NCI-H2171 treated with DMSO at 0.1 percent for 48 hours (cell line): ENCODE results near the gene ACADL.

Experiments
- DNase-seq: peaks from one replicate; lab custom pipeline; 2025; lab: John Stamatoyannopoulos, UW

The ACADL gene

GRCh38 chr2:210170196-210170445, 55.1 kb downstream of the ACADL start:
- DNase-seq = no peak

GRCh38 chr2:210169516-210170195, 55.6 kb downstream of the ACADL start:
- no peak for DNase-seq

DNA sequence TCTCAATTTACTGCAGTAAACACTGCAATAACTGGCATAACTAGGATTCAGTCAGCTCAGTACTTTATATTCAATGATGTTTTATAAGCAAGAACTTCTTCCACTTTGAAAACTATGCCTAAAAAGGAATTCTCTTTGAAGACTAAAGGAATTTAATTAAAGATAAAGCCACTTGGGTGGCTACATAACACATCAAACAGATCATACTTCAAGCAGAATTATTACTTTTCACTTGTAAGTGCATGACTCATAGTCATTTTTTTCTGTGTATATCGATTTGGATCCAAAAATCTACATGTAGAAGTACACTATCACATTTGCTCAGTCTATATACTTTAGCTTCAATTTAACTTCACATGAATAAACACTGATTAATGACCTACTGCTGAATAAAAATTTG, 58.0 kb downstream of the ACADL start:
- no peak for DNase-seq

DNA sequence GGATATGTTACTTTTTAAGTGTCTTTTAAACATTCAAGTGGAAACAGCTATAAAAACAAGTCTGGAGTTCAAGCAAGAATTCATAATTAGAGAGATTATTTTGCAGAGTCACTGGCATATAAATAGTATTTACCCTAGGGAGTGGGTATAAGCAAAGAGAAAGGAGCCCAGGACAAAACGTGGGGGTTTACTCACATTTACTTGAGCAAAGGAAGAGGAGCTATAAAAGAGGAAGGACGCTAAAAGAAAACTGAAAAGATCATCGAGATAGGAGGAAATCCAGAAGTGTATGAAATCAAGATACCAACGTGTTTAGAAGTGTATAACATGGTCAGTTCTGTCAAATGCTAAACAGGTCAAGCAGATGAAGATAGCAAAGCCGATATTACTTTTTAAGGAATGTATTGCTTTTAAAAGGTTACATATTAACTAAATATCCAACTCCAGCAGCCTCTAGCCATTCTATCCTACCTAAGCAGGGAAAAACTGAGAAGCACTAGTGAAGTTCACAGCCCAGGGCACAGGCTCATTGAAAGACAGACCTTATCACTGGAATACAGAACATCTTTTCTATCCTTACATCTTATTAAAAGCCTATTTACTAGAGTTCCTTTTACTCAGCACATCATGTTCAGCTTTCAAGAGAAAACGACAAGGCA, 62.7 kb downstream of the ACADL start:
- no peak for DNase-seq

- no peak for DNase-seq
Observed at GRCh38 chr2:210159059-210159458, 66.2 kb downstream of the ACADL start.

DNA sequence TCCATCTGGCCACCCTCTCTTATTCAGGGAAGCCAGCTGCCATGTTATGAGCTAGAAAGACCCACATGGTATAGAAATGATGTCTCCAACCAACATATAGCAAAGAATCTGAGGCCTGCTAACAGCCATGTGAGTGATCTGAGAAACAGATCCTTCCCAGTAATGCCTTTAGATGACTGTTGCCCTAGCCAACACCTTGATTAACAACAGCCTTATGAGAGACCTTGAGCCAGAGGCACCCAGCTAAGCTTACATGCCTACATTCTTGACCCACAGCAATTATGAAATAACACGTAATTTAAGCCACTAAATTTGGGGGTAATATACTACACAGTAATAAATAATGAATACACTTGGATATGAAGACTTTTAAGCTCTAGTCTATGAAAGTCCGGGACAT, 67.0 kb downstream of the ACADL start:
- peak; percentile 55 for DNase-seq

DNA sequence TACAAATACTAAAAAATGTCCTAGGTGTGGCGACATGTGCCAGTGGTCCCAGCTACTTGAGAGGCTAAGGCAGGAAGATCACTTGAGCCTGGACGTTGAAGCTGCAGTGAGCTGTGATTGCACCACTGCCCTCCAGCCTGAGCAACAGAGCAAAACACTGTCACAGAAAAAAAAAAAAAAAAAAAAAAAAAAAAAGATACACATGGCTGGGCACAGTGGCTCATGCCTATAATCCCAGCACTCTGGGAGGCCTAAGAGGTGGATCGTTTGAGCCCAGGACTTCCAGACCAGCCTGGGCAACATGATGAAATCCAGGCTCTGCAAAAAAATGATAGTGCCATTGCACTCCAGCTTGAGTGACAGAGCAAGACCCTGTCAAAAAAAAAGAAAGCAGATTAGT, 67.7 kb downstream of the ACADL start:
- no peak for DNase-seq

DNA sequence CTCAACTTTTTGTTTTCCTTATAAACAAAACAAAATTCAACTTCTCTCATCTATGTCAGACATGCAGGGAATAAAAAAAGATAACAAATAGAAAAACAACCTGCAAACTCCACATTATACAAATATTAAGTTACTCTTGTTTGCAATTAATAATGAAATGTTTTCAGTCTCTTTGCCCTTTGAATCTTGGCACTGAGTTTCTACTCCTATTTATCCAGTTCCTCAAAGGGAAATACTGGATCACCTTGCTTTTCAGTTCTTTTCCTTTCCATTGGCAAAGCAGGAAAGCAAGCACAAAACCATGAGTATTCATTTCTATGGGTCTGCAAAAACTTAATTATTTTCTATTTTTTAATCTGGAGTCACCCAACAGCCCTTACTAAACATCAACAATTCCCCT, 77.6 kb downstream of the ACADL start:
- DNase-seq = no peak
